Measurements from ENCODE around the gene RAB28.

DNA sequence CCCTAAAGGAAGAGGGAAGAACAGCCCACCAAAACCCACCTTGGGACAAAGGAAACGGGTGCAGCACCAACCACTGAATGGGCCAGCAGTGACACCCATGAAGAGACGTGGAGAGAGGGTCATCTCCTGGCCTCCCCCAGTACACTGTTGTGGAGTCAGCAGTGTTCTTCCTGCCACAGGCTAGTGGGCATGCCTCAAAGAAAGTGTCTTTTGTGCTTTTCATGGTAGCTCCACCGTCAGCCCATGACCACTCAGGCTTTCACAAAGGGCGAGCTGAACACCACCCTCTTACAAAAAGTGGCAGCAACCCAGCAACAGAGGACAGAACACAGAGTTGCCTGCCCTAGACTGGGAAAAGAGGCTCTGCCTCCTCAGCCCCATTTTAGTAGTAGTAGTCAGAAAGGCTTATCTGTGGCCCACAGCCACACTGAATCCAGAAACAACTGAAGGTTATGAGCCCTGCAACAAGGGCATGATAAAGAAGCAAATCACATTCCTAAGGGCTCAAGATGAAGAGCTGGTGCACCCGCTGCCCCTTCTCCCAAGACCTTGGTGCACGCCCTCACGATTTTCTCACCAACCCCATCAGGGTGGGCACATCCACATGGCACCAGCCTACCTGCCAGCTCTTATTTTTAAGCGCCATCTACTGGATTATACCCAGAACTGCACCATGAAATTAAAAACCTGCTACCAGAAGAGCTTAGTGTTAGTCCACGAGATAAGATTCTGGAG, 53.1 kb downstream of the RAB28 start:
- TF ChIP-seq, protein P1, sequence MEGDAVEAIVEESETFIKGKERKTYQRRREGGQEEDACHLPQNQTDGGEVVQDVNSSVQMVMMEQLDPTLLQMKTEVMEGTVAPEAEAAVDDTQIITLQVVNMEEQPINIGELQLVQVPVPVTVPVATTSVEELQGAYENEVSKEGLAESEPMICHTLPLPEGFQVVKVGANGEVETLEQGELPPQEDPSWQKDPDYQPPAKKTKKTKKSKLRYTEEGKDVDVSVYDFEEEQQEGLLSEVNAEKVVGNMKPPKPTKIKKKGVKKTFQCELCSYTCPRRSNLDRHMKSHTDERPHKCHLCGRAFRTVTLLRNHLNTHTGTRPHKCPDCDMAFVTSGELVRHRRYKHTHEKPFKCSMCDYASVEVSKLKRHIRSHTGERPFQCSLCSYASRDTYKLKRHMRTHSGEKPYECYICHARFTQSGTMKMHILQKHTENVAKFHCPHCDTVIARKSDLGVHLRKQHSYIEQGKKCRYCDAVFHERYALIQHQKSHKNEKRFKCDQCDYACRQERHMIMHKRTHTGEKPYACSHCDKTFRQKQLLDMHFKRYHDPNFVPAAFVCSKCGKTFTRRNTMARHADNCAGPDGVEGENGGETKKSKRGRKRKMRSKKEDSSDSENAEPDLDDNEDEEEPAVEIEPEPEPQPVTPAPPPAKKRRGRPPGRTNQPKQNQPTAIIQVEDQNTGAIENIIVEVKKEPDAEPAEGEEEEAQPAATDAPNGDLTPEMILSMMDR (IDR thresholded peaks at IDR 0.05; ENCODE audit: low read length): peak; percentile 50
- no peak for TF ChIP-seq EZH2phosphoT487 (IDR thresholded peaks at IDR 0.05; ENCODE audit: low read length)

Measured in MM.1S (cell line).